ENCODE measurements around the gene GUCY1A1.

- TF ChIP-seq ZNF70 (CRISPR knock-in tag; IDR thresholded peaks at IDR 0.05) (no peak), OSR1 (CRISPR knock-in tag; IDR thresholded peaks at IDR 0.05) (no peak), TSHZ2 (CRISPR knock-in tag; IDR thresholded peaks at IDR 0.05) (no peak), ZC3H10 (CRISPR knock-in tag; IDR thresholded peaks at IDR 0.05) (no peak), SNAI2 (CRISPR knock-in tag; IDR thresholded peaks at IDR 0.05) (no peak), RARB (CRISPR knock-in tag; IDR thresholded peaks at IDR 0.05) (no peak), ZFP3 (CRISPR knock-in tag; IDR thresholded peaks at IDR 0.05) (no peak)
- TF ChIP-seq, protein P1, sequence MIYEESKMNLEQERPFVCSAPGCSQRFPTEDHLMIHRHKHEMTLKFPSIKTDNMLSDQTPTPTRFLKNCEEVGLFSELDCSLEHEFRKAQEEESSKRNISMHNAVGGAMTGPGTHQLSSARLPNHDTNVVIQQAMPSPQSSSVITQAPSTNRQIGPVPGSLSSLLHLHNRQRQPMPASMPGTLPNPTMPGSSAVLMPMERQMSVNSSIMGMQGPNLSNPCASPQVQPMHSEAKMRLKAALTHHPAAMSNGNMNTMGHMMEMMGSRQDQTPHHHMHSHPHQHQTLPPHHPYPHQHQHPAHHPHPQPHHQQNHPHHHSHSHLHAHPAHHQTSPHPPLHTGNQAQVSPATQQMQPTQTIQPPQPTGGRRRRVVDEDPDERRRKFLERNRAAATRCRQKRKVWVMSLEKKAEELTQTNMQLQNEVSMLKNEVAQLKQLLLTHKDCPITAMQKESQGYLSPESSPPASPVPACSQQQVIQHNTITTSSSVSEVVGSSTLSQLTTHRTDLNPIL (CRISPR knock-in tag; IDR thresholded peaks at IDR 0.05; ENCODE audit: low read depth) = no peak
- TF ChIP-seq, protein P2, sequence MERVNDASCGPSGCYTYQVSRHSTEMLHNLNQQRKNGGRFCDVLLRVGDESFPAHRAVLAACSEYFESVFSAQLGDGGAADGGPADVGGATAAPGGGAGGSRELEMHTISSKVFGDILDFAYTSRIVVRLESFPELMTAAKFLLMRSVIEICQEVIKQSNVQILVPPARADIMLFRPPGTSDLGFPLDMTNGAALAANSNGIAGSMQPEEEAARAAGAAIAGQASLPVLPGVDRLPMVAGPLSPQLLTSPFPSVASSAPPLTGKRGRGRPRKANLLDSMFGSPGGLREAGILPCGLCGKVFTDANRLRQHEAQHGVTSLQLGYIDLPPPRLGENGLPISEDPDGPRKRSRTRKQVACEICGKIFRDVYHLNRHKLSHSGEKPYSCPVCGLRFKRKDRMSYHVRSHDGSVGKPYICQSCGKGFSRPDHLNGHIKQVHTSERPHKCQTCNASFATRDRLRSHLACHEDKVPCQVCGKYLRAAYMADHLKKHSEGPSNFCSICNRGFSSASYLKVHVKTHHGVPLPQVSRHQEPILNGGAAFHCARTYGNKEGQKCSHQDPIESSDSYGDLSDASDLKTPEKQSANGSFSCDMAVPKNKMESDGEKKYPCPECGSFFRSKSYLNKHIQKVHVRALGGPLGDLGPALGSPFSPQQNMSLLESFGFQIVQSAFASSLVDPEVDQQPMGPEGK (CRISPR knock-in tag; IDR thresholded peaks at IDR 0.05; ENCODE audit: borderline replicate concordance) = no peak
Observed at GRCh38 chr4:155705664-155706063, 39.0 kb downstream of the GUCY1A1 start.

Measured in SK-N-SH treated with all-trans-retinoic acid at 6 μM for 48 hours (cell line).